ES-I3 (cell line): ENCODE measurements around the gene TIAM2.
"Not testable (repeated sequence)": the region's sequence is repeated elsewhere in the genome, so short reads cannot be mapped to it uniquely, and the experiment has no call there.

Experiments used
- H3K36me3 ChIP-seq: 2 replicates; pipeline ENCODE4 v1.6.1; 2013; ENCODE audit warnings: mild to moderate bottlenecking, low read length, control low read depth, moderate library complexity; ENCODE audit not compliant: insufficient read depth
- H3K4me1 ChIP-seq: 2 replicates; pipeline ENCODE4 v1.6.1; 2013; ENCODE audit warnings: mild to moderate bottlenecking, control low read depth, low read length; ENCODE audit not compliant: insufficient read depth
- H3K9ac ChIP-seq: 2 replicates; pipeline ENCODE4 v1.6.1; 2013; ENCODE audit warnings: low read depth, mild to moderate bottlenecking, low read length, moderate library complexity
- H3K9me3 ChIP-seq: 2 replicates; pipeline ENCODE4 v1.6.1; 2013; ENCODE audit warnings: mild to moderate bottlenecking, low read length, moderate library complexity; ENCODE audit not compliant: control insufficient read depth, insufficient read depth

Gene TIAM2

DNA sequence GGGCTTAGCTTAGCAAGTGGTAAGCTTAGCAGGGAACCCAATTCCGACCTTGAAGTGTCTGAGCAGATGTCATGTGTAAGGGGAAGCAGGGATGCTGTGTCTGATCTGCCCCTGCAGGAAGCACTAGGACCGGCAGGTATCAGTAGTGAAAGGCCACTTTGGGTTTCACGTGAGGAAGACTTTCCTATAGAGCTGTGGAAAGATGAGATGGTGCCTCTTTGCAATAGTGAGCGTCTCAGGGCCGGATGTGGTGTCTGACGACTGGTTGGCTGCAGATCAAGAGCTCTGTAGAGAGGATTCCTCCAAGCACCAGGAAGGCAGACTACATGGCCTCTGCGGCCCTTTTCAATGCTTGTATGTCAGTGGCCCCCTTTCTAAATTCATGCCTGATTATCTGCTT, 98.3 kb downstream of the TIAM2 start:
- H3K9ac ChIP-seq, result no peak overlapping the region
- no peaks in the 10 kb centered on the region; the same call in 1 of the 2 replicates for H3K9me3 ChIP-seq

DNA sequence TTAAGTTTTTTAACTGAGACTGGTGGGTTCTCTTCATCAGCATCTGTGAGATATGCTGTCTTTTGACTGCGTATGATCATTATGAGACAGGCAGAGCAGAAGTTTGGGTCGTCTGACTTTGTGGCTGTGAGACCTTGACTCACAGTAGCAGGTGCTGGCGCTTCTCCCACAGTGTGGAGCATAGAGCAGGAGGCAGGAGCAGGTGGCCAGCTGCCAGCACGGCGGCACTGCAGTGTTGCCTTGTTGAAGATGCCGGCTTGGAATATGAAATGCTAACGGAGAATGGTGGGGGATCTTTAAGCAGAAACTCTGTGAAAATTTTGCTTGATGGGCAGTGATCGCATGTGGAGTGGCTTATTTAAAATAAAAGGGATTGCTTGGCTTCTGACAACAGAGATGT, 105.0 kb downstream of the TIAM2 start:
- Histone ChIP-seq H3K36me3 (no peaks in the 10 kb centered on the region), H3K9me3 (no peaks in the 10 kb centered on the region; the same call in 1 of the 2 replicates), H3K9ac (no peak overlapping the region), H3K4me1 (peaks cover 1% of the 10 kb centered on the region; the same call in 1 of the 2 replicates)

More for the DNA sequence above, 98.3 kb downstream of the TIAM2 start:
- peaks cover 4% of the 10 kb centered on the region; the same call in 1 of the 2 replicates for H3K4me1 ChIP-seq
- H3K36me3 ChIP-seq, result no peaks in the 10 kb centered on the region

- Histone ChIP-seq H3K9ac (no peak overlapping the region), H3K36me3 (no peaks in the 10 kb centered on the region), H3K9me3 (no peaks in the 10 kb centered on the region; the same call in 1 of the 2 replicates), H3K4me1 (no peaks in the 10 kb centered on the region)
Observed at GRCh38 chr6:155100591-155100990, 105.5 kb downstream of the TIAM2 start.

- not testable (repeated sequence) for H3K9ac ChIP-seq, H3K36me3 ChIP-seq, H3K4me1 ChIP-seq, H3K9me3 ChIP-seq
Observed at GRCh38 chr6:155103083-155103645, 108.0 kb downstream of the TIAM2 start.

DNA sequence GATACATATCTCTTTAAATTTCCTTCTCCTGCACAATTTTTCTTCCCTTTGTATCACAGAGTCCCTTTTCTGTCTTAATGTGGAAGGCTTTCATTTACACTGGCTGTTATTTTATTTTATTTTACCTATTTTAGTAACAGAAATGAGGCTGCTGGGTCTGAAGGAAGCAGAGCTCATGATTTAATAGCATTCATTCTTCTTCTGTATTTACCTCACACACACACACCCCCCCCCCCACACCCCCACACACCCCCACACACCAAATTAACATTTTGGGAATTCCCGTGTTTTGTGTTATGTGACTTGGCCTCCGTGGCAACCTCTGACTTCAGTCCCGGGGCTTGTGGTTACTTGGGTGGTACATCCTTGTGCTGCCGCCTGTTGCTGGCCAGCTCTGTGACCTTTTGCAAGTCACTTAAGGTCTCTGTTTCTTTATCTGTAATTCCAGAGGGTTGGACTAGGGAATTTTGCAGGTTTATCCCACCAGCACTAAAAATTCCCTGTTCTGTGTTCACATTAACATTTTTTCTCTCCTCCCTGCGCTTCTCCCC, 108.8 kb downstream of the TIAM2 start:
- no peaks in the 10 kb centered on the region for H3K36me3 ChIP-seq
- H3K9ac ChIP-seq, result no peak overlapping the region
- H3K4me1 ChIP-seq, result peaks cover 3% of the 10 kb centered on the region; the same call in 1 of the 2 replicates
- no peaks in the 10 kb centered on the region for H3K9me3 ChIP-seq

DNA sequence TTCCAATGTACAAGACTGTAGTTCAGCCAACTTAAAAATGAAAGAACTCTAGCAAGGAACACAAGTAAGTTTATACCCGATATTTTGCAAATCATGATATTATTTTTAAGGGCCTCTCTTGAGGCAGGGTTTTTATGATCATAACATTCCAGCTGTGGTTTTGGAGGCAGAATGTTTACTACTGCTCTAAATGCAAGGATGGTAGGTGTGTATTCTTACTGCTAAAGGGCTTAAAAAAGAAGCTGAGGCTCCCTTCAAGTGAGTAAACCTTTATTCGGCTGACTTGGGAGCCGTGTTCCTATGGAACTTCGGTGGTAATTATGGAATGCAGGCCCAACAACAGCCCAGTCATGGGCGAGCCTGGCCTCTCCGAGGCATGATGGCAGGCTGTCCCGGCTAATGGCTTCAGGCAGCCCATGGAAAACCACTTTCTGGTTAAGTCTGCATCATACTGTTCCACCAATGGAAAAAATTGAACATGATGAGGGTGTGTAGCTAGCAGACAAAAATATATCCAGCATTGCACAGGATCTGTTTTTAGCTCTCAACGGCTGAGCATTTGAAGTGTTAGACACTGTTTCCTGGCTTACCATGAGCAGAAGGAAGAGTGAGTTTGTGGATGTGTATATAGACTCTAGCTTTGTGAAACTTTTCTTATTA, 111.5 kb downstream of the TIAM2 start:
- Histone ChIP-seq H3K9me3 (no peaks in the 10 kb centered on the region), H3K4me1 (peaks cover 15% of the 10 kb centered on the region), H3K36me3 (no peaks in the 10 kb centered on the region), H3K9ac (no peak overlapping the region)

DNA sequence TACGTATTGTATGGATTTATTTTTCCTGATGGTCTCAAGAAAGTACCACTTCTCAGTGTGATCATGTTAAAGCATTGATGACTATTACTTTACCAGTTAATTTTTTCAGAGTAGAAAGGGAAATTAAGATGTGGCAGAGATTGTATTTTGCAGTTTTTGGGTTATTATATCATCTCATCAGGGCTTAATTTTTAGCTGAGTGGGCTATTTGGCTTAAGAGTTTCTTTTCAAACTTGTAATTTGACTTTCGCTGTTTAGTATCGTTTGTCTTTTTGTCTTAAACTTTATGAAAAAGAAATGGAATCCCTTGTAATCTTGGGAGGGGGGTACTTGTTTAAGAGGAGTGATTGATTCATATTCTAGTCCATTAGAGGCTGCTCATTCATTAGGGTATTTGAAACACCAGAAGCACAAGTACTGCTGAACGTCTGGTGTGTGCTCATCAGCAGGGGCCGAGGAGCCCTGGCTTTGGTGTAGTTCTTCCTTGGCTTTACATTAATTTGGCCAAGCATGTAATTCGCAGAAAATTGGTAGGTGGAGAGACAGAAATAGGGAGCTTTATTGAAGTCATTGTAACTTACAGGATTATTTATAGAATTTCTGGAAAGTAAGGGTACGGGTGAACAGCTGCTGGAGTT, 112.4 kb downstream of the TIAM2 start:
- Histone ChIP-seq H3K9ac (no peak overlapping the region), H3K4me1 (peaks cover 19% of the 10 kb centered on the region), H3K36me3 (no peaks in the 10 kb centered on the region), H3K9me3 (no peaks in the 10 kb centered on the region)

- Histone ChIP-seq H3K4me1 (peaks cover 23% of the 10 kb centered on the region), H3K36me3 (no peaks in the 10 kb centered on the region), H3K9ac (no peak overlapping the region), H3K9me3 (no peaks in the 10 kb centered on the region)
Observed at GRCh38 chr6:155108070-155108820, 113.1 kb downstream of the TIAM2 start.

GRCh38 chr6:155110721-155111120, 115.6 kb downstream of the TIAM2 start:
- no peaks in the 10 kb centered on the region for H3K36me3 ChIP-seq
- peaks cover 24% of the 10 kb centered on the region for H3K4me1 ChIP-seq
- no peak overlapping the region for H3K9ac ChIP-seq
- no peaks in the 10 kb centered on the region for H3K9me3 ChIP-seq

GRCh38 chr6:155112757-155113156, 117.6 kb downstream of the TIAM2 start:
- H3K9ac ChIP-seq, result no peak overlapping the region
- no peaks in the 10 kb centered on the region for H3K36me3 ChIP-seq
- H3K4me1 ChIP-seq, result peaks cover 31% of the 10 kb centered on the region
- H3K9me3 ChIP-seq, result no peaks in the 10 kb centered on the region

DNA sequence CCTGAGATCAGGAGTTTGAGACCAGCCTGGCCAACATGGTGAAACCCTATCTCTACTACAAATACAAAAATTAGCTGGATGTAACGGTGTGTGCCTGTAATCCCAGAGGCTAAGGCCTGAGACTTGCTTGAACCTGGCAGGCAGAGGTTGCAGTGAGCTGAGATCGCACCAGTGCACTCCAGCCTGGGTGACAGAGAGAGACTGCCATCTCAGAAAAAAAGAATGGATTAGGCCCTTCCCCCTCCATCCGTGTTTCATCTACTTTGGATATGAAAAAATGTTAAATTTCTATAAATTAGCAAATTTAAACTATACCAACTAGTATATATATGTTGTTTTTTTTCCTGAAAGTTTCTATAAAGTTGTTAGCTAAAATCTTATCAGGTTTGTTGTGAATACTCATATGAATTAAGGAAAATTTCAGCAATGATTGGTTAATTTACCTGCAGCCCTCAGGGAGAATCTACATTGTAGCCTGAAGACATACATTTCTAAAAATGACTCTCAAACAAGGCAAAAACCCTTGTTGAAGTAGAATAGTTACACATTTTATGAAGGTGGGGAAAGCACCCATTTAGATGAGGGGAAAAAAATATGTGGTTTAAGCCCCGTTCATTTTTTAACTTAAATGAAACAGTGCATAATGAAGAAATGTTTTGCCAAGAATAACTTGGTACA, 120.9 kb downstream of the TIAM2 start:
- Histone ChIP-seq H3K9ac (no peak overlapping the region), H3K4me1 (peaks cover 36% of the 10 kb centered on the region), H3K36me3 (no peaks in the 10 kb centered on the region), H3K9me3 (no peaks in the 10 kb centered on the region)

GRCh38 chr6:155116571-155116910, 121.4 kb downstream of the TIAM2 start:
- Histone ChIP-seq H3K9ac (no peak overlapping the region), H3K9me3 (no peaks in the 10 kb centered on the region), H3K4me1 (peaks cover 36% of the 10 kb centered on the region), H3K36me3 (no peaks in the 10 kb centered on the region)

- Histone ChIP-seq H3K4me1 (peaks cover 39% of the 10 kb centered on the region), H3K36me3 (no peaks in the 10 kb centered on the region), H3K9me3 (no peaks in the 10 kb centered on the region), H3K9ac (no peak overlapping the region)
Observed at GRCh38 chr6:155117256-155117655, 122.1 kb downstream of the TIAM2 start.

- no peaks in the 10 kb centered on the region for H3K9me3 ChIP-seq
- no peaks in the 10 kb centered on the region for H3K36me3 ChIP-seq
- H3K9ac ChIP-seq, result no peak overlapping the region
- peaks cover 42% of the 10 kb centered on the region for H3K4me1 ChIP-seq
Observed at GRCh38 chr6:155117785-155118184, 122.7 kb downstream of the TIAM2 start.
